CD1c-positive myeloid dendritic cell (primary cell): ENCODE results near the gene IFITM10.

Experiments
- DNase-seq: peaks from one replicate; pipeline ENCODE4 v3.0.0-alpha.2; 2016; ENCODE audit errors: extremely low spot score

IFITM10 gene

DNA sequence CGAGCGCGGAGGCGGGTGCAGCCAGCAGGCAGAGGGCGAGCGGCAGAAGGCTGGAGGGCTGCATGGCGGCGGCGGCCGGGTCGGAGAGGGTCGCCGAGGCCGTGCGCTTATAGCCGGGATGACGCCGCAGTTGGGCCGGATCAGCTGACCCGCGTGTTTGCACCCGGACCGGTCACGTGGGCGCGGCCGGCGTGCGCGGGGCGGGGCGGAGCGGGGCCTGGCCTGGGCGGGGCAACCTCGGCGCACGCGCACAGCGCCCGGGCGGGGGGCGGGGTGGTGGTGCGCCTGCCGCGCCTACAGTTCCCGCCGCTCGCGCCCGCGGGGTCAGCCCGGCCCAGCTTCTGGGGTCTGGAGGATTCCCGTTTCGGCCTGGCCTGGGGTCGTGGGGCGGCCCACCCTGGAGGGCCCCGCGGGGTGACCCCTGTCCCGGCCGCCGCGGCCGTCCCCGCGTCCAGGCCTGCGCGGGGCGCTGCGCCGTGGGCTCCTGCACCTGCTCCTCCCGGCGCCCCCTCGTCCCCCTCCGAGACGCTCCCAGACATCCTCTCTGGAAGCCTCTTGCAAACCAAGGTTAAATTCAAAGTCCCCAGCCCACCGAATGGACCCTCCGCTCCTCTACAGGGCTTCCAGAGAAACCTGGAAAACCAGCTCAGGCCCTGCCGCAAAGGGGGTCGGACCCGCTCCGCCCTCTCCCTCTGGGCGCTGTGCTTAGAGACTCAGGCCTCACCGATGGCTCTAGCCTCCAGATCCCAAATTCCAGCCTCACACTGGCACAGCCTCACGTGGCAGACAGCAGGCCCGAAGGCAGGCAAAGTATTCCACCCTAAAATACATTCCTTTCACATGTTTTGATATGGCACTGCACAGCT is 13.6 kb upstream of the IFITM10 start, which contains the start of gene CTSD:
CTSD (minus strand) TSS at position 132 of the 866 bp plus-strand sequence; CDS start at position 64, 68 bp downstream.
- peak; percentile 94 for DNase-seq

DNA sequence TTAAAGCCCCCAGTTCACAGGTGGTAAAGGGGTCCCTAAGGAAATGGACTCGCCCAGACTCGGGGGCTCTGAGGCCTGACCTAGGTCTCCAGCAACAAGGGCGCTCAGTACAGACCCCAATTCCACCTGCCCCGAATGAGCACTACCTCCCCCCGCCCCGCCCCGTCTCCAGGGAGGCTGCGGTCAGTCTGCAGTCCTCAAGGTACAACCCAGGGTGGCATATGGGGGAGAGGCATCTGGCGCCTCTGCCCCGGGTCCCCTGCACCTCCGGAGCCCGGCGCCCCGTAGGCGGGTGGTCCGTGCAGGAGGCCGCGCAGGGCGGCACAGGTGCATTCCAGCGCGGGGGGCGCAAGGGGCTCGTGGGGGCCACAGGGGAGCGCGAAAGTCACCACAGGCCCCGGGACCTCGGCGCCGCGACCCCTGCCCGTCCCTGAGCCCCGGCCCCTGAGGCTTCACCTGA is 13.0 kb upstream of the IFITM10 start:
- no peak for DNase-seq

DNA sequence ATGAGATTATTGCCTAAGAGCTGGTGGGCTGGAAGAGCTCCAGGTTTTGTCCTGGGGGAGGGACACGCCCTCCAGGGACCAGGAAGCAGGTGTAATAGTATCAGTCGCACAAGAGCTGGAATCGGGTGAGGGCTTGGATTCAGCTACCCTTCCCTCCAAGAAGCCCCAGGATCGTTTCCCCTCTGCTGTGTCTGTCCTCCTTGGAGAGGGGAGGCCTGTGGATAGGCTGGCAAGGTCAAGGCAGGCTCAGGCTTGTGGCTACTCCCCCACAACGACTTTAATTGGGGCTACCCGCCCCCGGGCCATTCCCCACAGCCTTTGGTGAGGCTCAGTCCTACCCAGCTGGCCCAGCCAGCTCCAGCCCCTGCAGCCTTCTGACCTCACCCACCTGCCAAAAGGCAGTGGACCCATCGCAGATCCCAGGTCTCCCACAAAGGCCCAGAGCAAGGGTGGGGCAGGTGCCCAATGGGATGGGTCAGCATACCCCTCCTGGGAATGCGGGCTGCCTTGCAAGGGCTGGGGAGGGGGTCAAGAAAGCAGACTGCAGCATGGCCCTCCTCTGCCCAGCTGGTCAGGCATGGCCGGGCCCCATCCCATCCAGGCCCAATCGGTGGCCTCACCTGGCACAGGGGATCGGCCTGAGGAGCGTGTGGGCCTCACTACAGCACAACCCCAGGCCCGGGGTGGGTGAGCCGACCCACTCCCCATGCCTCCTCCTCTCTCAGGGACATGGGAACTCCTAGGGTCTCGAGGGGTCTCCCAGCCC is 12.3 kb upstream of the IFITM10 start:
- DNase-seq: peak; percentile 66

DNA sequence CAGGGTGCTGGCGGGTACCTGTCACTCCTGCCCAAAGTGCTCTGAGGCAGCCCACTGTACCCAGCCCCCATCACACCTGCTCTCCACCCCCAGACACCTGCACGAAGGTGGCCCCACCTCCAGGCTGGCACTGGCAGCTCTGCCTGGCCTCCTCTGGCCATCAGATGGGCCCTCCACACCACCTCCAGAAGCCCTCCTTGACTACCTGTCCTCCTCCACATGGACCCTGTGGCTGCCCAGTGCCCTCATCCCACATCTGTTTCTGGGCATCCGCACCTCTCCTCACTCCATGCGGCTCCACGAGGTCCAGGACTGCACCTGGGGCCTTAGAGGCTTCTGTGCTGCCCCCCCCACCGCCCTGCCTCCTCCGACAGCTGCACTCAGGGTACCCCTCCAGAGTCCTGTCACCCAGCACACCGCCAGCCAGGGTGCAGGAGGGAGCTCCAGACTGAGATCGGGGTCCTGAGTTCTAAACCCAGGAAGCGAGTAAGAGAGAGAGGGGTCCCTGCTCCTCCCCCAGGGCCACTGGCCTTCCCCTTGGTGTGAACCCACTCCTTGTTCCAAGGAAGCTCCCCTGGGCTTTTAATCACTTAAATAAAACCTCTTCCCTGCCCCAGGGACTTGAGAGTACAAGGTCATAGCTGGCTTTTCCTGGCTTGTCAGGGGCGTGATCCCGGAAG is 11.6 kb upstream of the IFITM10 start:
- DNase-seq: no peak

DNA sequence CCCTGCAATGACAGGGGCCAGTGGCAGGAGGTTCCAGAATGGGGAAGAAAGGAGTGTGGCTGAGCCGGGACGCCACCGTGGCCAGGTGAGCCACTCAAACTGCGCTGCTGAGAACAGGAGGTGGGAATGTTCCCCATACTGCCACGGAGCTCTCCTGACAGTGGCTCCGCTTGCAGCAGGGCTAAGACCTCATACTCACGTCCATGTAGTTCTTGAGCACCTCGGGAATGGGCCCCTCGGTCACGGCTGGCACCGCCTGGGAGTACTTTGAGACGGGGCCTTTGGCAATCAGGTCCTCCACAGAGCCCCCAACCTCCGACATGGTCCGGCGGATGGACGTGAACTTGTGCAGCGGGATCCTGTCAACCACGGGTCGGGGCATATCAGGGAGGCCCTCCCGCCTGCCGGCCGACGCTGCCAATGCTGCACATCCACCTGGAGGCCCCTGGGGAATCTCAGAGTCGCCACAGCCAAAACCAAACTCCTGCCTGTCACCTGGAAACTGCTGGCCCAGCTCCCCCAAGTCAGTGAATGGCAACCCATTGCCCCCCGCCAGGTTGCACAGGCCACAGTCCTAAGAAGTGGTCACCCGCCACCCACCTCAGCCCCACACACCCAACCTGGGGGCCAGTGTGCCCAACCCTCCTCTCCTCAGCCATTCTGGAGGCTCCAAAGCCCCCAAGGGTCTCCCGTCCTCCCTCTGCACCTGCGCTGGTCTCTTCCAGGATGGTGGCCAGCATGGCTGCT is 10.9 kb upstream of the IFITM10 start:
- DNase-seq: no peak

DNA sequence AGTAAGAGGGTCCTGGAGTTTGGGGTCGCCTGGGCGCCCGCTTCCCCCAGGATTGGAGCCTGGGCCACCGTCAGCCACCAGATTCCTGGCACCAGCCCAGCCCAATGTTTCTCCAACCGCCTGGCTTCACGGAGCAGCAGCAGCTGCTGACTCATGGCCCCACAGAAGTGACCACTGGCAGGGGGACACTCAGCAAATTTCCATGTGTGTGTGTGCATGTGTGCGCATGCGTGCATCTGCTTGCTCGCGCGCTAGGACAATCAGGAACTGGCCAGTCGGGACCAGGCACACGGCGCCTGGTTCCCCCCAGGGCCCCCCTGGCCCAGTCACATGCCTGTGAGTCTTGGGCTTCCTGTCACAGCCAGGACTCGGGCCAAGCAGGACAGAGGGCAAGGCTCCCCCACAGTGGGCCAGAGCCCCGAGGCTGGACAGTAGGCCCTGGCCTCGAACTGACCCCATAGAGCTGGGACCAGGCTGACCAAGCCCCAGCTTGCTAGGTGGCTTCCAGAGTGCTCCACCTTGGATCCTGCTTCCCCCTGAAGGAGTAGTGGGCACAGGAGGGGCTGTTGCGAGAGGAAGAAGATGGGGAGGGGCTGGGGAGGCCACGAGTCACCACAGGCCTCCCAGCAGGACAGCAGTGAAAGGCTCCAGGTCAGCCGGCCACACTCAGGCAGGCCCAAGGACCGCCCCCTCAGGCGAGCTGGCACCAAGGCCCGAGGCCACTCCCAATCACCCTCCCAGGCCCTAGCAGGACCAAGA is 10.1 kb upstream of the IFITM10 start:
- DNase-seq: peak; percentile 97

DNA sequence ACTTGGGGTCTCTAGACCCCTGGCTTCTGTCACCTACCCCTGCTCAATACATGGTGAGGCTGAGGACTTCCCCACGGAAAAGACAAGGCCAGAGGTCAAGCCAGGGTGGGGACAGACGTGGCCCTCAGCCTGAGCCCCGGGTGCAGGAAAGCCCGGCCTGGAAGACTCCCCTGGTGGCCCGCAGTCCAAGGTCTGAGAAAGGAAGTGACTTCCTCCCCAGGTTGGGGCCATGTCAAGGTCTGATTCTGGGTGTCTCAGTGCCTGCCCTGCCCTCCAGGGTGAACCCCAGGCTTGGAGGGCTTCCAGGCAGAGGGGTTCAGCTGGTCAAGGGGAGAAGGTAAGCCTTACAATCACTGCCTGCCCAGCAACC is 9.4 kb upstream of the IFITM10 start:
- DNase-seq: no peak

DNA sequence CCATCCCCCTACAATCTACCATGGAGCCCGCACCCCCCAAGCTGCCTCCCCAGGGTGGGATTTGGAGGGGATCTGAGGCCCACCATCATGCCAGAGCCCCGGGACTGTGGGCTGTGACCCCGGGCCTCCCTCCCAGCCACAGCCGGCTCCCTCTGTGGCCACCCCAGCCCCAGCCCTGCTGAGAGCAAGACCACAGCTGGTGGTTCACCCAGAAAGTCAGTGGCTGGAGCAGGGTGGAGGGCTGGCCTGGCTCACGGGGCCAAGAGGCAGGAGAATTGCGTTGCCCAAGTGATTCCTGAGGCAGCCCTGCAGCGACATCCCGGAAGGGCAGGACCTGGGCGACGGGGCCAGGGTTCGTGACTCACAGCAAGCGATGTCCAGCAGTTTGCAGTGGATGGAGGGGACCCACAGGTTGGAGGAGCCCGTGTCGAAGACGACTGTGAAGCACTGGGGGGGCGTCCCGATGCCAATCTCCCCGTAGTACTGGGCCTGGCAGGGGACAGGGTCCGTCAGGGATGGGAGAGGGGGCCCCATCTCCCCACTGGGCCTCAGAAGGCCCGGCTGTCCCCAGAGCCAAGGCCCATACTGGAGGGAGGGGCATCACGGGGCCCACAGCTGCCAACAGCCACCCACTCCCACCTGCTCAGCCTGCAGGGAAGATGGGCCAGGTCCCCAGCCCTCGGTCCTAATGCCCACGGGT is 8.9 kb upstream of the IFITM10 start:
- DNase-seq: no peak

DNA sequence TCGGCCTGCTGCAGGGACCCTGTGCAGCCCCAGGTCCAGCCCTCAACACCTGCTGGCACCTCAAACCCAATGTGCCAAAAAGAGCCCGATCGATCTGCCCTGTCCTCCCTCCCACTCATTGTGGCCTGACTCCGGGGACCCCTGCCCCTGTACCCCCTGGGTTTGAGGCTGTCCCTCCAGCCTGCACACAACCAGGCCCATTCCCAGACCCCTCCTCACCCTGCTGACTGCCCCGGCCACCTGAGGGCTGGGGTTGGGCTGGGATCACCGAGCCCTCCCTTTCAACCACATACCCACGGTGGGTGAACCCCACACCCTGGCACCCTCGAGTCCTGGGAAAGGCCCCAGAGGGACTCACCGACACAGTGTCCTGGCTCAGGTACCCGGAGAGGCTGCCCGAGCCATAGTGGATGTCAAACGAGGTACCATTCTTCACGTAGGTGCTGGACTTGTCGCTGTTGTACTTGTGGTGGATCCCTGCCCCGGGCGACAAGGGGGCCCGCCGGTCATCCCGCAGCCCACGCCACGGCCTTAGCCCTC is 8.3 kb upstream of the IFITM10 start:
- no peak for DNase-seq

DNA sequence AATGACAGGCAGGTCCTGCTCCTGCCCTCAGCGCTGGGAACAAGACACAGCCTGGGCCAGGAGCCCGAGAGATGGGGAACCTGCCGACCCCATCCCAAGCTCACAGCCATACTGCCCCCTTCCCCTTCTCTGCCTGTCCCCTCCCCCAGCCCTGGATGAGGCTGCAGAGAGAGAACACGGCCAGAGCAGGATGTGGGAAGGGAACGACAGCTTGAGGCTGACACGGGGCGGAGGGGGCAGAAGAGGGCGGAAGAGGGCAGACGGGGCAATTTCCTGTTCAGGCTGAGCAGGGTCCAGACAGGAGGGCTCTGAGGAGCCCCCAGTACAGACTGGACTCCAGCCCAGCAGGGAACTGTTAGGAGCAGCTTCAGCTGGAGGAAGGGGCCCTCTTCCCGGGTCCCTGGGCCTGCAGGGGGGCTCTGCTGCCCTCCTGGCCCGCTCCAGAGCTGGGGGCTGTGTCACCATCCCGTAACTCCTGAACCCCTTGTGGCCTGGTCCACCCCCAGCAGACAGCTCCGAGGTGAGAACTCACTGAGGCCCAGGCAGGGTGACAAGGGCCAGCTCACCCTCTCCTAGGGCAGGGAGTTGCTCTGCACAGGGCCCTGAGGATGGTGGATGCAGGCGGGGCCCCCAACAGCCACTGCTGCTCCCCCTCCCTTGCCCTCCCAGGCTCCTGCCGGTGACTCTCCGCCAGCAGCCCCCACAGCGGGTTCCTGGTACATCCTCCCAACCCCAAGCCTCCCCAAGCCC is 7.6 kb upstream of the IFITM10 start:
- peak; percentile 26 for DNase-seq

DNA sequence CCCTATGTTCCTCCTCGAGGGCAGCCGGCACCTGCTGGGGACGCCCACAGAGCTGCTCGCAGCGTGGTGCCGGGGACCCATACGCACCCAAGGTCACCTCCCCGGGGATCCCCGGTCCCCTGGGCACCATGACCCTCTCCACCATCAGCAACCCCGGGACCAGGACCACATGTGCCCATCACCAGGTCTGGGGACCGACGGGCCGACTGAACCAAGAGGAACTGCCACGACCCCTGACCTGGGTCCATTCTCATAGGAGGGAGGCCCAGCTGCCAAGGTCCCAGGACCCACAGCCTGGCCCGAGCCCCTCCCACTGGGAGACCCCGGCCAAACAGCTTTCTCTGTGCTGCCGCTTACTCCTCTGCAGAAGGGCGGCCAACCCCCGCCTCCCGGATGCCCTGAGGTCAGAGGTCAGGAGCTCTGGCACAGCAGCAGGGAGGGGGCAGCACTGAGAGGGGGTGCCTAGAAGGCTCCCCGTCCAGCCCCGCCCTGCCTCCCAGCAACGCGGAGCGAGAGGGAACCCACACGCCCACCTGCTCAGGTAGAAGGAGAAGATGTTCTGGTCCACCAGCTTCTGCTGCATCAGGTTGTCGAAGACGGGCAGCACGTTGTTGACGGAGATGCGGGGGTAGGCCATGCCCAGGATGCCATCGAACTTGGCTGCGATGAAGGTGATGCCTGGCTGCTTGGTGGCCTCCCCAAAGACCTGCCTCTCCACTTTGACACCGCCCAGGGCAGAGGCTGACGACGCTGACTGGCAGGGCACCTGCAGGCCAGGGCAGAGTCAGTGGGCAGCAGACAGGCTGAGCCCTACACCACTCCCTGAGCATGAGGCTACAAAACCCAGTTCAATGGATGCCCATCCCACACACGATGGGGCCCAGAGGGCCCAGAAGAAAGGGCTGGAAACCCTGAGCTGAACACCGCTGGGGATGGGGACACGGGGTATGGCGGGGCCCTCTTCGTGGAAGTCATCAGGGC is 6.7 kb upstream of the IFITM10 start:
- DNase-seq: no peak

DNA sequence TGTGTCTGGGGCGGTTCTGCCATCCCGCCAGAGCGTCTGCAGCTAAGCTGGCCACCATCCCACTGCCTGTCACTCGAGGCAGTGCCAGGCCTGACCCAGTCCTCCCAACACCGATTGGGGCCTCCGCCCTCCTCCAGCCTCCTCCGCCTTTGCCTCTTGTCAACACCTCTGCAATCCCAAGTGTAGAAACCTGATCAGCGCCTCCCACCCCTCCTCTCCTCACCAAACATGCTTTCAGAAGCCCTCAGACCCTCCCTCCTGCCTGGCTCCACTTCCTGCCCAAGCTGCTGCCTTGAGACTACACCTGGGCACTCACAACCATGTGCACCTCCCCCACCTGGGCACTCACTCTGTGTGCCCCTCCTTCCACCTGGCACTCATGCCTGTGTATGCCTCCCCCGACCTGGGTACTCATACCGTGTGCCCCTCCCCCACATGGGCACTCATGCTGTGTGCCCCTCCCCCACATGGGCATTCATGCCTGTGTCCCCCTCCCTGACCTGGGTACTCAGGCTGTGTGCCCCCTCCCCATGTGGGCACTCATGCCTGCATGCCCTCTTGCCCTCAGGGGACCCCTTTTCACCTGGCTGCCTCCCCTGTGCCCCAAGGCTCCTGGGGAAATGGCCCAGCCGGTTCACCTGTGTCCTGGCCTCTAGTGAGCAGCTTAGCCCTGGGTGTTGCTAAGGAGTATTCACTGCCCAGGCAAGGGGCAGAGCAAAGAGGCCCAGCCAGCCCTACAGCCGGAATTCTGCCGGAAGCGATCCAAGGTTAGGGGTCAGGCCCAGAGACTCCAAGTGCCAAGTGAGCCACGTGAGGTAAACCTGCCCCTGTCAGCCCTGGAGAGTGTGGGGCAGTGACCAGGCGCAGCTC is 5.5 kb upstream of the IFITM10 start:
- DNase-seq: no peak

DNA sequence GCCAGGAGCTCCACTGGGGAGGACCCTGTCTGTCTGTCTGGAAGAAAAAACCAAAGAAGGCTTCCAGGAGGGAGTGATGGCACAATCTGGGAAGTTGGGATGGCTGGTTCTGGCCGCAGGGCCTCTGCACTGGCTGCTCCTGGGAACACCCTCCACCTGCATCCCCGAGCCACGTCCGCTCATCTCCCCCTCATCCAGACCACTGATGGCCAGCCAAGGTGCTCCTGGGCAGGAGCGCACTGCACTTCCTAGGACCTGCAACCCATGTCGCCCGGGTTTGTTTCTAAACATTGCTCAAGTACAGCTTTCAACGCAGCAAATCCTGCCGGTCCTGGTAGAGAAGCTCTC is 4.9 kb upstream of the IFITM10 start:
- DNase-seq: no peak

DNA sequence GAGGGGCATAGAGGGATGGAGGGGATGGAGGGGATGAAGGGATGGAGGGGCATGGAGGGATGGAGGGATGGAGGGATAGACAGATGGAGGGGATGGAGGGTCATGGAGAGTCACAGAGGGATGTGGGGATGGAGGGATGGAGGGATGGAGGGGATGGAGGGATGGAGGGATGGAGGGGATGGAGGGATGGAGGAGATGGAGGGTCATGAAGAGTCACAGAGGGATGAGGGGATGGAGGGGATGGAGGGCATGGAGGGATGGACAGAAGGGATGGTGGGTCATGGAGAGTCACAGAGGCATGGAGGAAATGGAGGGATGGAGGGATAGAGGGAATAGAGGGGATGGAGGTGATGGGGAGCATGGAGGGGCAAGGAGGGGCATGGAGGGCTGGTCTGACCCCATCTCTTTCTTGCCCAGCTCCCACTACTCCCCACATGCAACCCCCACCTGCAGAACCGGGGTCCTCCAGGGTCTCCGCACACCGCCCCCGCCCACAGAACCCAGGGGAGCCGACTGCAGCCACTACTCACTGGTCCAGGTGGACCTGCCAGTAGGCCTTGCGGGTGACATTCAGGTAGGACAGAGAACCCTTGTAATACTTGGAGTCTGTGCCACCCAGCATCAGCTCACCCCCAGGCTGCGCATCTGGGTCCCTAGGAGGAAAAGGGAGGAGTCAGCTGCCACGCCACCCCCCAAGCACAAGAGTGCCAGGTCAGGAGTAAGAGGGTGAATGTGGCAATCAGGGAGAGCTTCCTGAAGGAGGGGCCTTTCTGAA is 4.2 kb upstream of the IFITM10 start:
- DNase-seq: no peak

DNA sequence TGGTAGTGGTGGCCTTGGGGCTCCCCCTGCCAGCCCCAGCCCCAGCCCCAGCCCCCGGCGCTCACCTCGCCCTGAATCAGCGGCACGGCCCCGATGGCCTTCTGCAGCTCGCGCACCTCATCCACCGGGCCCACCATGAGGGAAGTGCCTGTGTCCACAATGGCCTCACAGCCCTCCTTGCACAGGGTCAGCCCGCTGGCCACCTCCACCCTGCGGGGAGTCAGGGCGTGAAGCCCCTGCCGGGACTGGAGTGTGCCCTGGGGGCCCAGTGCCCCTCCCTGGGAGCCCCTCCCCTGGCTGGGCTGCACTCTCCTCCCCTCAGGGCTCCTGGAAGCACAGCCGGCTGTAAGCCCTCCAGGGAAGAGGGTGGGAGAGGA is 3.5 kb upstream of the IFITM10 start:
- no peak for DNase-seq

DNA sequence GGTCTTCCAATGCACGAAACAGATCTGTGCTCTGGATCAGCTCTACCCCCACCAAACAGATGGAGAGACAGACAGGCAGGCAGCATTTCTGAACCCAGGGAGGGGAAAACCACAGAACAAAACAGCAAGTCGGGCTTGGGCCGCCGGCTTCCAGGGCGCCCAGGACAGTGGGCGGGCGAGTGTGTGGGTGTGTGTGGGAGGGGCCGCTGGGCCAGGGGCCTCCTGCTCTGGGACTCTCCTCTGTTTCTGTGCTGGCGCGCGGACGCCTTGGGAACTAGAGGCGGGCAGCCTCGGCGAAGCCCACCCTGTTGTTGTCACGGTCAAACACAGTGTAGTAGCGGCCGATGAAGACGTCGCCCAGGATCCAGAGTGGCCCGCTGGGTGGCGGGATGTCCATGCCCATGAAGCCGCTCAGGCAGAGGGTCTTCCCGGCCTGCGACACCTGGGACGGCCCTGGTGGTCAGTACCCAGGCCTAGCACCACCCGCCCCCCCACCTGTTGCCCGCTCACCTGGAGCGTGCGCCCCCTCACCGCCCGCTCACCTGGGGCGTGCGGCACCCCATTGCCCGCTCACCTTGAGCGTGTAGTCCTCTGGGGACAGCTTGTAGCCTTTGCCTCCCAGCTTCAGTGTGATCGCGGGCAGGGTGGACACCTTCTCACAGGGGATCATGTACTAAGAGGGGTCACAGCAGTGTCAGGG is 3.0 kb upstream of the IFITM10 start:
- no peak for DNase-seq
